ENCODE measurements around the gene IMPDH2. TPM values are rescaled to one million over a fixed set of nuclear protein-coding genes. Genes with fewer than 3 reads are reported as not detected.

The IMPDH2 gene
- total and polyA plus RNA-seq, 10 of the 15 experiments (the other 5 are each of a cell fraction or from before 2014, with no cell fraction given), result 190 to 424 (median 345) TPM

GRCh38 chr3:49013113-49013737 lies 16.0 kb downstream of the IMPDH2 start:
- ChIA-PET POLR2A (interaction anchor here (0.5 to 2.6 kb wide), 3 partner anchors 8 to 49 kb away, joined by 3 to 7 read pairs (median 7); partner anchors contain the start of gene NDUFAF3), CTCF (interaction anchor here (0.6 to 4.7 kb wide), 4 partner anchors 25 to 273 kb away, joined by 4 to 44 read pairs (median 5); no protein-coding TSS in a partner anchor), RAD21 (ENCODE audit: unreplicated experiment) (interaction anchor here (2.5 kb wide), 1 partner anchor 25 kb away, joined by 9 read pairs; no protein-coding TSS in a partner anchor), SMC1A (ENCODE audit: uncharacterized antibody, unreplicated experiment) (no interaction called here)
- ATAC-seq, result no peak
- Histone ChIP-seq H3K4me1 (ENCODE audit: control insufficient read depth, insufficient read depth, low read length) (peaks cover 10% of the 10 kb centered on the region), H3K27ac (ENCODE audit: control insufficient read depth, insufficient read depth) (no peak overlapping the region), H3K27me3 (replicated peaks in 1 of 2; ENCODE audit: control insufficient read depth in 2 of 2, insufficient read depth in 2 of 2, low read length in 1 of 2) (no peaks in the 10 kb centered on the region), H3K9ac (ENCODE audit: control insufficient read depth, insufficient read depth, low read length) (no peak overlapping the region), H2AFZ (ENCODE audit: control insufficient read depth, low read depth, low read length) (no peak overlapping the region), H3K36me3 (ENCODE audit: control insufficient read depth in 2 of 2, insufficient read depth in 2 of 2, low read length in 1 of 2) (peaks cover 24 to 30% of the 10 kb centered on the region in 2 experiments), H3K79me2 (ENCODE audit: control insufficient read depth, insufficient read depth, low read length) (peaks cover 21% of the 10 kb centered on the region), H3K4me3 (no peak overlapping the region), H4K20me1 (ENCODE audit: control insufficient read depth, insufficient read depth) (peaks cover 7% of the 10 kb centered on the region; the same call in 1 of the 2 replicates), H3K9me3 (replicated peaks; ENCODE audit: control insufficient read depth, insufficient read depth, low read length) (no peaks in the 10 kb centered on the region), H3K4me2 (ENCODE audit: control insufficient read depth, insufficient read depth) (no peak overlapping the region)
- BruUV-seq (replicated peaks), result no TSS peak
- no peak for FAIRE-seq
- intact Hi-C loops (cut with micrococcal nuclease; ENCODE audit: unreplicated experiment) (no loop called here), in situ Hi-C loops (cut with MboI) (no loop called here)
- 90% methylated on average over 19 of the region's 19 CpGs for WGBS (ENCODE audit: insufficient coverage, insufficient replicate concordance, low lambda C conversion rate, missing lambda C conversion rate)
- no peak for DNase-seq (ENCODE audit: low read depth, low spot score)
- TF ChIP-seq IKZF1 (conservative IDR thresholded peaks at IDR 0.05), result no peak
- no peak for TF ChIP-seq STAT3 (IDR thresholded peaks at IDR 0.05; ENCODE audit: low read depth, low read length)
- no peak for TF ChIP-seq WRNIP1 (IDR thresholded peaks at IDR 0.05; ENCODE audit: borderline replicate concordance, low read depth, low read length)
- TF ChIP-seq, protein P1, sequence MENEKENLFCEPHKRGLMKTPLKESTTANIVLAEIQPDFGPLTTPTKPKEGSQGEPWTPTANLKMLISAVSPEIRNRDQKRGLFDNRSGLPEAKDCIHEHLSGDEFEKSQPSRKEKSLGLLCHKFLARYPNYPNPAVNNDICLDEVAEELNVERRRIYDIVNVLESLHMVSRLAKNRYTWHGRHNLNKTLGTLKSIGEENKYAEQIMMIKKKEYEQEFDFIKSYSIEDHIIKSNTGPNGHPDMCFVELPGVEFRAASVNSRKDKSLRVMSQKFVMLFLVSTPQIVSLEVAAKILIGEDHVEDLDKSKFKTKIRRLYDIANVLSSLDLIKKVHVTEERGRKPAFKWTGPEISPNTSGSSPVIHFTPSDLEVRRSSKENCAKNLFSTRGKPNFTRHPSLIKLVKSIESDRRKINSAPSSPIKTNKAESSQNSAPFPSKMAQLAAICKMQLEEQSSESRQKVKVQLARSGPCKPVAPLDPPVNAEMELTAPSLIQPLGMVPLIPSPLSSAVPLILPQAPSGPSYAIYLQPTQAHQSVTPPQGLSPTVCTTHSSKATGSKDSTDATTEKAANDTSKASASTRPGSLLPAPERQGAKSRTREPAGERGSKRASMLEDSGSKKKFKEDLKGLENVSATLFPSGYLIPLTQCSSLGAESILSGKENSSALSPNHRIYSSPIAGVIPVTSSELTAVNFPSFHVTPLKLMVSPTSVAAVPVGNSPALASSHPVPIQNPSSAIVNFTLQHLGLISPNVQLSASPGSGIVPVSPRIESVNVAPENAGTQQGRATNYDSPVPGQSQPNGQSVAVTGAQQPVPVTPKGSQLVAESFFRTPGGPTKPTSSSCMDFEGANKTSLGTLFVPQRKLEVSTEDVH (IDR thresholded peaks at IDR 0.05; ENCODE audit: low read depth, partially characterized antibody), result no peak
- no peak for TF ChIP-seq RCOR1 (conservative IDR thresholded peaks at IDR 0.05; ENCODE audit: low read depth, low read length)
- TF ChIP-seq CREM (IDR thresholded peaks at IDR 0.05; ENCODE audit: low read depth), result no peak
- TF ChIP-seq POLR2AphosphoS5 (IDR thresholded peaks at IDR 0.05; ENCODE audit: low read length), result peak; percentile 47; the same call in 1 of the 2 replicates

Measured in GM12878 (cell line).